GM21717 (cell line): ENCODE results near the gene MTUS2.
"Not testable (repeated sequence)": the region's sequence is repeated elsewhere in the genome, so short reads cannot be mapped to it uniquely, and the experiment has no call there.

Source experiments
- ATAC-seq: cut with Tn5 transposase; IDR thresholded peaks from one replicate; pipeline ENCODE4 v1.9.1; 2021; ENCODE audit warnings: mild to moderate bottlenecking, moderate library complexity; ENCODE audit not compliant: unreplicated experiment

MTUS2 gene

GRCh38 chr13:28955264-28955966 lies 135.3 kb downstream of the MTUS2 start:
- ATAC-seq = no peak

- no peak for ATAC-seq
These were observed 137.9 kb downstream of the MTUS2 start for GRCh38 chr13:28958018-28958417.

GRCh38 chr13:28958441-28958840 lies 138.3 kb downstream of the MTUS2 start:
- no peak for ATAC-seq

GRCh38 chr13:28964052-28964451 lies 143.9 kb downstream of the MTUS2 start:
- no peak for ATAC-seq

GRCh38 chr13:28964803-28965202 lies 144.7 kb downstream of the MTUS2 start:
- no peak for ATAC-seq

GRCh38 chr13:28967029-28967915 lies 147.1 kb downstream of the MTUS2 start:
- ATAC-seq = no peak

GRCh38 chr13:28976195-28976594 lies 156.1 kb downstream of the MTUS2 start:
- ATAC-seq = no peak

GRCh38 chr13:28976636-28977035 lies 156.5 kb downstream of the MTUS2 start:
- ATAC-seq = no peak

- ATAC-seq = no peak
These were observed 158.4 kb downstream of the MTUS2 start for GRCh38 chr13:28978574-28978973.

GRCh38 chr13:28981530-28981929 lies 161.4 kb downstream of the MTUS2 start:
- no peak for ATAC-seq

- ATAC-seq = no peak
These were observed 163.5 kb downstream of the MTUS2 start for GRCh38 chr13:28983641-28984040.

- no peak for ATAC-seq
These were observed 164.2 kb downstream of the MTUS2 start for GRCh38 chr13:28984326-28984725.

- no peak for ATAC-seq
These were observed 164.7 kb downstream of the MTUS2 start for GRCh38 chr13:28984825-28985224.

GRCh38 chr13:28990378-28990777 lies 170.2 kb downstream of the MTUS2 start:
- not testable (repeated sequence) for ATAC-seq

GRCh38 chr13:28991764-28992163 lies 171.6 kb downstream of the MTUS2 start:
- ATAC-seq = no peak

- no peak for ATAC-seq
These were observed 180.7 kb downstream of the MTUS2 start for GRCh38 chr13:29000826-29001225.

GRCh38 chr13:29005035-29005762 lies 185.1 kb downstream of the MTUS2 start:
- ATAC-seq = no peak

- no peak for ATAC-seq
These were observed 185.6 kb downstream of the MTUS2 start for GRCh38 chr13:29005763-29006120.

- no peak for ATAC-seq
These were observed 186.3 kb downstream of the MTUS2 start for GRCh38 chr13:29006359-29006850.

- no peak for ATAC-seq
These were observed 188.2 kb downstream of the MTUS2 start for GRCh38 chr13:29008296-29008695.

- no peak for ATAC-seq
These were observed 200.2 kb downstream of the MTUS2 start for GRCh38 chr13:29020314-29020713.
